ENCODE data around the gene MARCHF10. TPM values are rescaled to one million over a fixed set of nuclear protein-coding genes. Genes with fewer than 3 reads are reported as not detected.
A peak's percentile ranks its signal among the peaks of the same experiment; 100 is the strongest.

Gene MARCHF10
- total and polyA plus RNA-seq, 8 donors, result 0.20 to 0.77 (median 0.41) TPM; not detected in 3

- ATAC-seq (no peak), DNase-seq (no peak), FAIRE-seq (no peak)
- no peaks in the 10 kb centered on the region for H3K27me3 ChIP-seq
- H3K4me1 ChIP-seq, result peaks cover 0 to 9% (median 0%) of the 10 kb centered on the region in 3 donors
- no peaks in the 10 kb centered on the region for H3K36me3 ChIP-seq
- no peak for TF ChIP-seq CTCF (IDR thresholded peaks at IDR 0.05)
- H3K4me3 ChIP-seq, result no peak overlapping the region
- 37 to 59% methylated on average over 2 of the region's 2 CpGs for WGBS, 2 donors
- no peak overlapping the region for H3K27ac ChIP-seq
- intact Hi-C loops (cut with DNase I), result loop anchor here in 1 of 3 donors (10.0 kb wide), 1 partner anchor 256 kb away; the partner anchor contains the start of gene TANC2
- no peaks in the 10 kb centered on the region for H3K9me3 ChIP-seq
Measured at GRCh38 chr17:62708587-62708986, 99.5 kb downstream of the MARCHF10 start.

- Histone ChIP-seq H3K27ac (no peak overlapping the region), H3K4me3 (no peak overlapping the region), H3K27me3 (no peaks in the 10 kb centered on the region), H3K9me3 (no peaks in the 10 kb centered on the region), H3K36me3 (no peaks in the 10 kb centered on the region), H3K4me1 (peaks cover 0 to 14% (median 0%) of the 10 kb centered on the region in 3 donors)
- 87 to 88% methylated on average over 9 of the region's 9 CpGs for WGBS, 2 donors
- DNase-seq (no peak), FAIRE-seq (no peak), ATAC-seq (no peak)
- intact Hi-C loops (cut with DNase I), result loop anchor here in 1 of 3 donors (10.0 kb wide), 1 partner anchor 257 kb away; the partner anchor contains the start of gene TANC2
- TF ChIP-seq CTCF (IDR thresholded peaks at IDR 0.05), result no peak
Measured at GRCh38 chr17:62707425-62707739, 100.7 kb downstream of the MARCHF10 start.

- DNase-seq (no peak), ATAC-seq (no peak), FAIRE-seq (no peak)
- no peaks in the 10 kb centered on the region for H3K27me3 ChIP-seq
- no peaks in the 10 kb centered on the region for H3K9me3 ChIP-seq
- no peak overlapping the region for H3K4me3 ChIP-seq
- WGBS, 2 donors, result 67 to 75% methylated on average over 20 of the region's 20 CpGs
- no peaks in the 10 kb centered on the region for H3K36me3 ChIP-seq
- TF ChIP-seq CTCF (IDR thresholded peaks at IDR 0.05), result no peak
- no peak overlapping the region for H3K27ac ChIP-seq
- H3K4me1 ChIP-seq, result peaks cover 0 to 14% (median 0%) of the 10 kb centered on the region in 3 donors
- intact Hi-C loops (cut with DNase I), result loop anchor here in 1 of 3 donors (10.0 kb wide), 1 partner anchor 258 kb away; the partner anchor contains the start of gene TANC2
Measured at GRCh38 chr17:62706598-62707424, 101.3 kb downstream of the MARCHF10 start.

- intact Hi-C loops (cut with DNase I), result loop anchor here in 1 of 3 donors (10.0 kb wide), 1 partner anchor 259 kb away; the partner anchor contains the start of gene TANC2
- DNase-seq (peak in 2 of 6 donors; percentile 25 to 33), FAIRE-seq (no peak), ATAC-seq (peak in 2 of 4 donors; percentile 9 to 40)
- H3K4me1 ChIP-seq, result peaks cover 0 to 14% (median 0%) of the 10 kb centered on the region in 3 donors
- H3K9me3 ChIP-seq, result no peaks in the 10 kb centered on the region
- WGBS, 2 donors, result 31 to 32% methylated on average over 14 of the region's 14 CpGs
- no peak overlapping the region for H3K4me3 ChIP-seq
- H3K36me3 ChIP-seq, result no peaks in the 10 kb centered on the region
- peak overlapping the region in 3 of 4 donors; percentile 22 to 84 (median 24) for H3K27ac ChIP-seq
- H3K27me3 ChIP-seq, result no peaks in the 10 kb centered on the region
- no peak for TF ChIP-seq CTCF (IDR thresholded peaks at IDR 0.05)
Measured at GRCh38 chr17:62705778-62706597, 102.1 kb downstream of the MARCHF10 start.

Measured in pancreas (tissue), 10 donors.